GM12878 (cell line): Measurements from ENCODE around the gene RAC3. TPM values are rescaled to one million over a fixed set of nuclear protein-coding genes. Genes with fewer than 3 reads are reported as not detected.
A peak's percentile ranks its signal among the peaks of the same experiment; 100 is the strongest.

Experiments used
- ATAC-seq: fragments of 200-7000 bp; cut with Tn5 transposase; 3 replicates; pipeline ENCODE4 v1.9.1; 2020; ENCODE audit warnings: mild to moderate bottlenecking, moderate library complexity
- BruUV-seq: library from RNA; stranded (reverse); fragments of 400-500 nt; replicated peaks from 2 replicates; lab custom pipeline; 2021; lab: Mats Ljungman, UMichigan
- CTCF ChIA-PET: fragments of 300-600 bp; sonication (Branson Sonifier 250); formaldehyde crosslinking; extraction: SDS; loops from one replicate; lab custom pipeline; 2021; ENCODE audit warnings: inconsistent platforms; lab: Yijun Ruan, JAX
- POLR2A ChIA-PET: fragments of 350-600 bp; formaldehyde crosslinking; extraction: SDS; loops from one replicate; lab custom pipeline; 2021; ENCODE audit warnings: inconsistent platforms; lab: Charles Lee
- RAD21 ChIA-PET: fragments of 300-600 bp; sonication (Branson Sonifier 250); formaldehyde crosslinking; loops from one replicate; lab custom pipeline; 2023; ENCODE audit warnings: antibody characterized with exemption; ENCODE audit not compliant: unreplicated experiment; lab: Charles Lee
- SMC1A ChIA-PET: fragments of 300-600 bp; sonication (Branson Sonifier 250); formaldehyde crosslinking; loops from one replicate; lab custom pipeline; 2023; ENCODE audit not compliant: unreplicated experiment, uncharacterized antibody; lab: Charles Lee
- DNase-seq: peaks from one replicate; pipeline ENCODE4 v3.0.0-alpha.2; 2011; ENCODE audit warnings: low read depth, low spot score
- FAIRE-seq: peaks from 3 replicates; lab custom pipeline; 2011; peaks lifted over from hg19 to GRCh38; lab: Jason Lieb, UNC
- H2AFZ ChIP-seq: 2 replicates; pipeline ENCODE4 v1.6.0; 2011; ENCODE audit warnings: low read depth, low read length, control low read depth; ENCODE audit not compliant: control insufficient read depth
- H3K27ac ChIP-seq: 2 replicates; pipeline ENCODE4 v1.5.1; 2011; ENCODE audit warnings: control low read depth; ENCODE audit not compliant: control insufficient read depth, insufficient read depth
- H3K27me3 ChIP-seq, 2 experiments: replicated peaks in 1 of 2; 2 replicates each; pipeline versions ENCODE4 v1.6.0 to v1.6.1; 2011; ENCODE audit warnings: low read length in 1 of 2; ENCODE audit not compliant: control insufficient read depth in 2 of 2, insufficient read depth in 2 of 2
- H3K36me3 ChIP-seq, 2 experiments: 2 replicates each; pipeline ENCODE4 v1.5.1; 2011; ENCODE audit warnings: low read length in 1 of 2; ENCODE audit not compliant: control insufficient read depth in 2 of 2, insufficient read depth in 2 of 2
- H3K4me1 ChIP-seq: 2 replicates; pipeline ENCODE4 v1.6.1; 2011; ENCODE audit warnings: mild to moderate bottlenecking, low read length, moderate library complexity, mixed read lengths; ENCODE audit not compliant: control insufficient read depth, insufficient read depth
- H3K4me2 ChIP-seq: 2 replicates; pipeline ENCODE4 v1.6.0; 2011; ENCODE audit warnings: control low read depth; ENCODE audit not compliant: control insufficient read depth, insufficient read depth
- H3K4me3 ChIP-seq: fragments of 200-600 bp; sonication (generic); 2 replicates; pipeline ENCODE4 v1.5.1; 2016
- H3K79me2 ChIP-seq: 2 replicates; pipeline ENCODE4 v1.6.0; 2011; ENCODE audit warnings: low read length; ENCODE audit not compliant: control insufficient read depth, insufficient read depth
- H3K9ac ChIP-seq: 2 replicates; pipeline ENCODE4 v1.8.0; 2011; ENCODE audit warnings: low read length, control low read depth, mixed read lengths; ENCODE audit not compliant: control insufficient read depth, insufficient read depth
- H3K9me3 ChIP-seq: replicated peaks from 3 replicates; pipeline ENCODE4 v1.5.1; 2011; ENCODE audit warnings: mild to moderate bottlenecking, low read length; ENCODE audit not compliant: control insufficient read depth, insufficient read depth
- H4K20me1 ChIP-seq: 2 replicates; pipeline ENCODE4 v1.6.0; 2011; ENCODE audit not compliant: control insufficient read depth, insufficient read depth
- ATF7 ChIP-seq: fragments of 450-650 bp; IDR thresholded peaks from 2 replicates; pipeline ENCODE4 v1.6.1; 2016; ENCODE audit warnings: low read depth, mild to moderate bottlenecking
- CHD2 ChIP-seq: IDR thresholded peaks from 2 replicates; pipeline ENCODE4 v1.6.1; 2011; ENCODE audit warnings: low read depth, low read length, improper control_type of control experiment, borderline replicate concordance
- CREB1 ChIP-seq: IDR thresholded peaks from 2 replicates; pipeline ENCODE4 v1.6.1; 2012; ENCODE audit warnings: low read depth, mild to moderate bottlenecking, inconsistent platforms
- CREM ChIP-seq: IDR thresholded peaks from 2 replicates; pipeline ENCODE4 v1.6.1; 2014; ENCODE audit warnings: antibody characterized with exemption, low read depth
- FOS ChIP-seq: IDR thresholded peaks from 3 replicates; pipeline ENCODE4 v1.6.1; 2011; ENCODE audit warnings: borderline replicate concordance; ENCODE audit not compliant: insufficient read length; ENCODE audit errors: extremely low read depth
- HCFC1 ChIP-seq: fragments of 150-350 bp; IDR thresholded peaks from 2 replicates; pipeline ENCODE4 v1.6.1; 2014; ENCODE audit warnings: low read length
- HDGF ChIP-seq: fragments of 450-650 bp; IDR thresholded peaks from 2 replicates; pipeline ENCODE4 v1.6.1; 2016; ENCODE audit warnings: antibody characterized with exemption
- IKZF1 ChIP-seq: fragments of 450-650 bp; conservative IDR thresholded peaks from 2 replicates; pipeline ENCODE4 v1.6.1; 2017; ENCODE audit warnings: antibody characterized with exemption, mild to moderate bottlenecking
- NFYB ChIP-seq: IDR thresholded peaks from 2 replicates; pipeline ENCODE4 v1.6.1; 2011; ENCODE audit warnings: low read depth, mild to moderate bottlenecking, low read length, improper control_type of control experiment, moderate library complexity; ENCODE audit not compliant: insufficient read depth
- NR2C1 ChIP-seq: fragments of 450-650 bp; IDR thresholded peaks from 2 replicates; pipeline ENCODE4 v1.6.1; 2017; ENCODE audit warnings: antibody characterized with exemption, mild to moderate bottlenecking, moderate library complexity
- NR2F1 ChIP-seq: fragments of 450-650 bp; conservative IDR thresholded peaks from 2 replicates; pipeline ENCODE4 v1.6.1; 2017; ENCODE audit warnings: mild to moderate bottlenecking
- NRF1 ChIP-seq: conservative IDR thresholded peaks from 2 replicates; pipeline ENCODE4 v1.6.1; 2011; ENCODE audit warnings: mild to moderate bottlenecking, low read depth, low read length, improper control_type of control experiment
- RB1 ChIP-seq: fragments of 450-650 bp; formaldehyde crosslinking; IDR thresholded peaks from 2 replicates; pipeline ENCODE4 v1.6.1; 2017; ENCODE audit warnings: mild to moderate bottlenecking, borderline replicate concordance
- RFX5 ChIP-seq: IDR thresholded peaks from 2 replicates; pipeline ENCODE4 v1.6.1; 2011; ENCODE audit warnings: low read depth, low read length, improper control_type of control experiment
- SIX5 ChIP-seq: IDR thresholded peaks from 2 replicates; pipeline ENCODE4 v1.6.1; 2011; ENCODE audit warnings: mild to moderate bottlenecking, low read depth, low read length, moderate library complexity; ENCODE audit not compliant: severe bottlenecking
- SP1 ChIP-seq: IDR thresholded peaks from one replicate; pipeline ENCODE4 v1.6.1; 2011; ENCODE audit warnings: low read depth, low read length
- ZZZ3 ChIP-seq: IDR thresholded peaks from 2 replicates; pipeline ENCODE4 v1.6.1; 2011; ENCODE audit warnings: low read depth; ENCODE audit not compliant: control insufficient read depth, insufficient read length
- WGBS: methylation state at CpG from one replicate; pipeline ENCODE4 v1.1.6; 2016; ENCODE audit warnings: low lambda C conversion rate; ENCODE audit not compliant: insufficient replicate concordance, insufficient coverage; ENCODE audit errors: missing lambda C conversion rate; 5-methylcytosine and 5-hydroxymethylcytosine counted together
- in situ Hi-C: fragments of 300-500 bp; cut with MboI; formaldehyde crosslinking; loops from 9 replicates; pipeline ENCODE4 v1.14.3; 2018; ENCODE audit warnings: mixed read lengths
- intact Hi-C: fragments of 100-400 bp; cut with micrococcal nuclease; formaldehyde crosslinking; loops from one replicate; pipeline ENCODE4 v1.14.2; 2022; ENCODE audit not compliant: unreplicated experiment
- polyA plus RNA-seq, 11 experiments: library from polyadenylated mRNA; depleted of rRNA in 4 of 11; unstranded in 6 of 11; stranded (reverse) in 5 of 11; fragments of >200 nt; fragmentation: Nextera tagmentation in 4 of 11; fragmentation: Illumina TruSeq in 1 of 11; extraction: Ambion mirVana in 4 of 11; extraction: Trizol in 1 of 11; gene quantifications; 1 replicate in 1 of 11; 2 replicates in 10 of 11; pipeline versions ENCODE4 v1.2.1 to v1.2.3, GENCODE V29; 2011 to 2016; ENCODE audit warnings: inconsistent platforms in 2 of 11, missing spikeins in 2 of 11, low read depth in 1 of 11
- total RNA-seq, 4 experiments: library from RNA; depleted of rRNA in 3 of 4; stranded (reverse); fragments of >200 nt in 3 of 4; fragmentation: Illumina TruSeq in 1 of 4; extraction: Trizol in 1 of 4; gene quantifications; 2 replicates each; pipeline versions ENCODE4 v1.2.1 to v1.2.3, GENCODE V29; 2013 to 2021
- TF ChIP-seq, protein P1 (sequence below): fragments of 450-650 bp; IDR thresholded peaks from 2 replicates; pipeline ENCODE4 v1.6.1; 2014; ENCODE audit warnings: mild to moderate bottlenecking
- TF ChIP-seq, protein P2 (sequence below): IDR thresholded peaks from 2 replicates; pipeline ENCODE4 v1.6.1; 2012; ENCODE audit warnings: low read depth, low read length, improper control_type of control experiment
- TF ChIP-seq, protein P3 (sequence below): fragments of 150-350 bp; IDR thresholded peaks from 2 replicates; pipeline ENCODE4 v1.6.1; 2016; ENCODE audit warnings: low read depth, low read length

RAC3 gene
- total and polyA plus RNA-seq, 10 of the 15 experiments (the other 5 are each of a cell fraction or from before 2014, with no cell fraction given) = 0.11 to 32.9 (median 6.7) TPM

DNA sequence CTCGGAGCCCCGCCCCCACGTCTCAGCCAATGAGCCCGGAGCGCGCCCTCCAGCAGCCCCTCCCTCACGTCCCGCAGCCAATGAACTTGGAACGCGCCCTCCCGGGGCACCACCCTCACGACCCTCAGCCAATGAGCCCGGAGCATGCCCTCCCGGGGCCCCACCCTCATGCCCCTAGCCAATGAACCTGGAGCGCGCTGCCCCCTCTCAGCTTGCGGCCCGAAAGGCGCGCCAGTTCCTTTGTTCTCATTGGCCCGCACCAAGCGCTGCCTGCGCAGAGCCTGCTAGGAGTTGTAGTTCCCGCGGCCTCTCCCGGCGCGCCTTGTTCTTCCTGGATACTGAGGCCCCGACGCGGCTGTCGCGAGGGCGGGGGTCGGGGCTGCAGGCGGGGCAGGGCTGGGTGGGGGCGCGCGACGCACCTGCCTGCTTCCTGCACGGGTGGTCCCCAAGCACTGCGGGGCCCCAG, 8.5 kb upstream of the RAC3 start, which contains the start of gene LRRC45:
Gene LRRC45, plus strand, starts transcription at position 325 of the 466 bp plus-strand sequence. CDS start 339 bp downstream, outside the sequence.
- POLR2A ChIA-PET = interaction anchor here (0.8 to 2.6 kb wide), 8 partner anchors 15 to 189 kb away, joined by 3 to 13 read pairs (median 4); partner anchors contain the start of genes ALYREF, ANAPC11, DCXR and FASN
- RAD21 ChIA-PET = interaction anchor here (0.6 to 4.4 kb wide), 8 partner anchors 12 to 132 kb away, joined by 3 to 68 read pairs (median 6); partner anchors contain the start of genes DCXR and NOTUM
- H3K4me2 ChIP-seq = peak within 1 kb of the TSS; percentile 96
- H3K27ac ChIP-seq = peak within 1 kb of the TSS; percentile 69
- intact Hi-C loops (loop anchor here (5.0 kb wide), 1 partner anchor 161 kb away; the partner anchor contains the start of gene P4HB), in situ Hi-C loops (no loop called here)
- H4K20me1 ChIP-seq = no peaks in the 10 kb centered on the region
- SMC1A ChIA-PET = interaction anchor here (0.9 to 1.7 kb wide), 4 partner anchors 14 to 287 kb away, joined by 3 to 4 read pairs (median 4); partner anchors contain the start of gene DCXR
- peaks cover 26% of the 10 kb centered on the region for H3K79me2 ChIP-seq
- no TSS peak for BruUV-seq
- peak; percentile 99 for FAIRE-seq
- peak within 1 kb of the TSS; percentile 94 for H2AFZ ChIP-seq
- H3K4me3 ChIP-seq = peak within 1 kb of the TSS; percentile 95
- peaks cover 14% of the 10 kb centered on the region for H3K4me1 ChIP-seq
- WGBS = 0% methylated on average over 27 of the region's 42 CpGs
- peak; percentile 96 for DNase-seq
- H3K9ac ChIP-seq = peak within 1 kb of the TSS; percentile 85
- no peaks in the 10 kb centered on the region for H3K9me3 ChIP-seq
- H3K27me3 ChIP-seq = no peaks in the 10 kb centered on the region
- ATAC-seq = peak; percentile 93
- CTCF ChIA-PET = interaction anchor here (0.6 to 5.0 kb wide), 10 partner anchors 12 to 288 kb away, joined by 3 to 89 read pairs (median 8); partner anchors contain the start of genes DCXR and NOTUM
- no peaks in the 10 kb centered on the region; a peak in 2 of 4 replicates for H3K36me3 ChIP-seq
- TF ChIP-seq SP1 = peak; percentile 98
- TF ChIP-seq RB1 = peak; percentile 72
- TF ChIP-seq, protein P1, sequence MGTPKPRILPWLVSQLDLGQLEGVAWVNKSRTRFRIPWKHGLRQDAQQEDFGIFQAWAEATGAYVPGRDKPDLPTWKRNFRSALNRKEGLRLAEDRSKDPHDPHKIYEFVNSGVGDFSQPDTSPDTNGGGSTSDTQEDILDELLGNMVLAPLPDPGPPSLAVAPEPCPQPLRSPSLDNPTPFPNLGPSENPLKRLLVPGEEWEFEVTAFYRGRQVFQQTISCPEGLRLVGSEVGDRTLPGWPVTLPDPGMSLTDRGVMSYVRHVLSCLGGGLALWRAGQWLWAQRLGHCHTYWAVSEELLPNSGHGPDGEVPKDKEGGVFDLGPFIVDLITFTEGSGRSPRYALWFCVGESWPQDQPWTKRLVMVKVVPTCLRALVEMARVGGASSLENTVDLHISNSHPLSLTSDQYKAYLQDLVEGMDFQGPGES = peak; percentile 95
- TF ChIP-seq, protein P2, sequence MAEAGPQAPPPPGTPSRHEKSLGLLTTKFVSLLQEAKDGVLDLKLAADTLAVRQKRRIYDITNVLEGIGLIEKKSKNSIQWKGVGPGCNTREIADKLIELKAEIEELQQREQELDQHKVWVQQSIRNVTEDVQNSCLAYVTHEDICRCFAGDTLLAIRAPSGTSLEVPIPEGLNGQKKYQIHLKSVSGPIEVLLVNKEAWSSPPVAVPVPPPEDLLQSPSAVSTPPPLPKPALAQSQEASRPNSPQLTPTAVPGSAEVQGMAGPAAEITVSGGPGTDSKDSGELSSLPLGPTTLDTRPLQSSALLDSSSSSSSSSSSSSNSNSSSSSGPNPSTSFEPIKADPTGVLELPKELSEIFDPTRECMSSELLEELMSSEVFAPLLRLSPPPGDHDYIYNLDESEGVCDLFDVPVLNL = peak; percentile 64
- peak; percentile 41; the same call in 1 of the 2 replicates for TF ChIP-seq IKZF1
- TF ChIP-seq ATF7 = no peak
- TF ChIP-seq ZZZ3 = no peak
- TF ChIP-seq FOS = peak; percentile 64
- TF ChIP-seq CREB1 = peak; percentile 84
- peak; percentile 83 for TF ChIP-seq CHD2
- TF ChIP-seq HDGF = peak; percentile 89
- TF ChIP-seq NR2F1 = no peak
- TF ChIP-seq, protein P3, sequence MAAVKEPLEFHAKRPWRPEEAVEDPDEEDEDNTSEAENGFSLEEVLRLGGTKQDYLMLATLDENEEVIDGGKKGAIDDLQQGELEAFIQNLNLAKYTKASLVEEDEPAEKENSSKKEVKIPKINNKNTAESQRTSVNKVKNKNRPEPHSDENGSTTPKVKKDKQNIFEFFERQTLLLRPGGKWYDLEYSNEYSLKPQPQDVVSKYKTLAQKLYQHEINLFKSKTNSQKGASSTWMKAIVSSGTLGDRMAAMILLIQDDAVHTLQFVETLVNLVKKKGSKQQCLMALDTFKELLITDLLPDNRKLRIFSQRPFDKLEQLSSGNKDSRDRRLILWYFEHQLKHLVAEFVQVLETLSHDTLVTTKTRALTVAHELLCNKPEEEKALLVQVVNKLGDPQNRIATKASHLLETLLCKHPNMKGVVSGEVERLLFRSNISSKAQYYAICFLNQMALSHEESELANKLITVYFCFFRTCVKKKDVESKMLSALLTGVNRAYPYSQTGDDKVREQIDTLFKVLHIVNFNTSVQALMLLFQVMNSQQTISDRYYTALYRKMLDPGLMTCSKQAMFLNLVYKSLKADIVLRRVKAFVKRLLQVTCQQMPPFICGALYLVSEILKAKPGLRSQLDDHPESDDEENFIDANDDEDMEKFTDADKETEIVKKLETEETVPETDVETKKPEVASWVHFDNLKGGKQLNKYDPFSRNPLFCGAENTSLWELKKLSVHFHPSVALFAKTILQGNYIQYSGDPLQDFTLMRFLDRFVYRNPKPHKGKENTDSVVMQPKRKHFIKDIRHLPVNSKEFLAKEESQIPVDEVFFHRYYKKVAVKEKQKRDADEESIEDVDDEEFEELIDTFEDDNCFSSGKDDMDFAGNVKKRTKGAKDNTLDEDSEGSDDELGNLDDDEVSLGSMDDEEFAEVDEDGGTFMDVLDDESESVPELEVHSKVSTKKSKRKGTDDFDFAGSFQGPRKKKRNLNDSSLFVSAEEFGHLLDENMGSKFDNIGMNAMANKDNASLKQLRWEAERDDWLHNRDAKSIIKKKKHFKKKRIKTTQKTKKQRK = peak; percentile 75
- TF ChIP-seq RFX5 = 0 out of 2 replicates have a peak, but pooled peaks have one; percentile 57
- TF ChIP-seq NRF1 = 0 out of 2 replicates have a peak, but pooled peaks have one; percentile 22
- TF ChIP-seq CREM = peak; percentile 63; the same call in 1 of the 2 replicates
- TF ChIP-seq NR2C1 = peak; percentile 40; the same call in 1 of the 2 replicates
- peak; percentile 84 for TF ChIP-seq SIX5
- TF ChIP-seq NFYB = peak; percentile 90
- TF ChIP-seq HCFC1 = peak; percentile 88
